ENCODE measurements around the gene SALL3.

SALL3 gene

GRCh38 chr18:78980279-78980771 is 707 bp downstream of the SALL3 start:
- no peak for DNase-seq (ENCODE audit: low read depth in 2 of 2)

GRCh38 chr18:78980777-78981380 is 1.3 kb downstream of the SALL3 start:
- no peak for DNase-seq (ENCODE audit: low read depth in 2 of 2)

- DNase-seq (ENCODE audit: low read depth in 2 of 2) = no peak
Observed at GRCh38 chr18:78981394-78981831, 1.8 kb downstream of the SALL3 start.

- no peak for DNase-seq (ENCODE audit: low read depth in 2 of 2)
Observed at GRCh38 chr18:78981989-78982620, 2.5 kb downstream of the SALL3 start.

- DNase-seq (ENCODE audit: low read depth in 2 of 2) = no peak
Observed at GRCh38 chr18:78983512-78983911, 3.9 kb downstream of the SALL3 start.

- DNase-seq (ENCODE audit: low read depth in 2 of 2) = no peak
Observed at GRCh38 chr18:78984941-78985784, 5.5 kb downstream of the SALL3 start.

GRCh38 chr18:78986018-78986481 is 6.4 kb downstream of the SALL3 start:
- no peak for DNase-seq (ENCODE audit: low read depth in 2 of 2)

- no peak for DNase-seq (ENCODE audit: low read depth in 2 of 2)
Observed at GRCh38 chr18:78991446-78991845, 11.8 kb downstream of the SALL3 start.

GRCh38 chr18:78992041-78993011 is 12.7 kb downstream of the SALL3 start:
- no peak for DNase-seq (ENCODE audit: low read depth in 2 of 2)

- DNase-seq (ENCODE audit: low read depth in 2 of 2) = no peak
Observed at GRCh38 chr18:78993014-78993926, 13.7 kb downstream of the SALL3 start.

- no peak for DNase-seq (ENCODE audit: low read depth in 2 of 2)
Observed at GRCh38 chr18:78994000-78994399, 14.4 kb downstream of the SALL3 start.

GRCh38 chr18:78994531-78994930 is 14.9 kb downstream of the SALL3 start:
- DNase-seq (ENCODE audit: low read depth in 2 of 2) = no peak

- DNase-seq (ENCODE audit: low read depth in 2 of 2) = no peak
Observed at GRCh38 chr18:78994977-78995582, 15.5 kb downstream of the SALL3 start.

GRCh38 chr18:78995740-78996395 is 16.2 kb downstream of the SALL3 start:
- DNase-seq (ENCODE audit: low read depth in 2 of 2) = no peak

GRCh38 chr18:78996741-78997490 is 17.3 kb downstream of the SALL3 start:
- DNase-seq (ENCODE audit: low read depth in 2 of 2) = no peak

- DNase-seq (ENCODE audit: low read depth in 2 of 2) = no peak
Observed at GRCh38 chr18:78998371-78999071, 18.9 kb downstream of the SALL3 start.

- DNase-seq (ENCODE audit: low read depth in 2 of 2) = no peak
Observed at GRCh38 chr18:78999939-79000338, 20.3 kb downstream of the SALL3 start.

- no peak for DNase-seq (ENCODE audit: low read depth in 2 of 2)
Observed at GRCh38 chr18:79000997-79001396, 21.4 kb downstream of the SALL3 start.
